Measurements from ENCODE around the gene GPR135. TPM values are rescaled to one million over a fixed set of nuclear protein-coding genes. Genes with fewer than 3 reads are reported as not detected.
A peak's percentile ranks its signal among the peaks of the same experiment; 100 is the strongest.

GPR135 gene
- total RNA-seq, 1 experiment from 2014 or later = 3.9 TPM

DNA sequence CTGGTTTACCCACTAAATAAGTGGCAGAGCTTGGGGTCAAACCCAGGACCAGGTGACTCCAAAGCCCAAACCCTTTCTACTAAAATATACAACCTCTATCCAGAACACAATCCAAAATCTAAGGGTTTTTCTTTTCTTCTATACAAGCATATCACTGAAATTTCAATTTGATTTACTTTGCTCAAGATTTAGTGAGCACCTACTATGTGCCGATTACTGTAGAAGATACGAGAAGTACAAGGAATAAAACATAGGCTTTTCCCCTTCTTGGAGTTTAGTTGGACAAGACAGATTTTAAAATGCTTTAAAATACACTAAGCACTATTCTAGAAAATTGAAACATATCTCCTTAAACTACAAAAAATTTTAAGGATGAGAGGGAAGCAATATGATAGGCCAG, 16.2 kb upstream of the GPR135 start:
- peaks cover 53% of the 10 kb centered on the region for H3K79me2 ChIP-seq (ENCODE audit: insufficient read depth, low read length)
- DNase-seq (ENCODE audit: low read depth, low spot score) (no peak), ATAC-seq (no peak)
- ChIA-PET CTCF (no interaction called here), RAD21 (ENCODE audit: low non-redundant PET in 1 of 2, low total read pairs in 2 of 2, uncharacterized antibody in 2 of 2, unreplicated experiment in 2 of 2) (no interaction called here), POLR2A (no interaction called here)
- no peak overlapping the region for H2AFZ ChIP-seq (ENCODE audit: low read depth, low read length, poor library complexity, severe bottlenecking)
- peaks cover 13 to 33% of the 10 kb centered on the region in 2 experiments for H3K4me1 ChIP-seq (ENCODE audit: control insufficient read depth in 1 of 2, insufficient read depth in 2 of 2, low read length in 2 of 2)
- H3K9me2 ChIP-seq (ENCODE audit: insufficient read depth) = no peaks in the 10 kb centered on the region
- H3K4me3 ChIP-seq (replicated peaks in 1 of 2; ENCODE audit: low read depth in 1 of 2, low read length in 2 of 2) = no peak overlapping the region
- H3K27ac ChIP-seq (ENCODE audit: low read depth, low read length) = peak overlapping the region; percentile 87; the same call in 1 of the 2 replicates
- H4K20me1 ChIP-seq (ENCODE audit: insufficient read depth) = no peaks in the 10 kb centered on the region
- peaks cover 2 to 5% of the 10 kb centered on the region in 2 experiments; a peak in 2 of 4 replicates for H3K36me3 ChIP-seq (ENCODE audit: control insufficient read depth in 1 of 2, insufficient read depth in 2 of 2, low read length in 2 of 2)
- BruUV-seq (replicated peaks) = no TSS peak
- intact Hi-C loops (cut with micrococcal nuclease) = no loop called here
- TF ChIP-seq YY1 (IDR thresholded peaks at IDR 0.05; ENCODE audit: extremely low read depth, insufficient replicate concordance, low read depth, low read length) = no peak
- no peaks in the 10 kb centered on the region for H3K27me3 ChIP-seq (ENCODE audit: insufficient read depth, low read length)
- H3K9ac ChIP-seq (ENCODE audit: low read length) = no peak overlapping the region
- H3K9me3 ChIP-seq (ENCODE audit: control insufficient read depth in 1 of 2, insufficient read depth in 1 of 2, low read depth in 1 of 2, low read length in 2 of 2) = no peaks in the 10 kb centered on the region
- peak overlapping the region; percentile 96; the same call in 1 of the 2 replicates for H3K4me2 ChIP-seq (ENCODE audit: low read length)

DNA sequence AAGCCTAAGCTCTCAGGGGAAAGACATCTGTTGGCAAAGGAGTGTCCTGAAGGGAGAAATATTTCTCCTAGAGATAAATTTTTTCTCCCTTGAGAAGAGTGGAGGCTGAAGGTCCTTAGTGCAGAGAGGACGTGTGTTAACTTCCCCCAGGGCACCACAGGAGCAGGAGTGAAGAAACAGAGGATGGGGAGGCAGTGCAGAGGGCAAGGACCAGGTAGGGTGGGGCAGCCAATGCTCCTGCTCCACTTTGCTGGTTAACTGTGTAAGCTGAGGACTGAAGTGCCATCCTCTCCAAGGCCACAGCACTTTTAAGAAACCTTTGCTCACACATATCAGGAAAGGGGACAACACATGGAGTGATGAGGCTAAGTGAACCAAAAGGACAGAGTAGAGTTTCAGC, 15.0 kb upstream of the GPR135 start:
- no peak for DNase-seq (ENCODE audit: low read depth, low spot score)
- RAD21 ChIA-PET (ENCODE audit: low non-redundant PET in 1 of 2, low total read pairs in 2 of 2, uncharacterized antibody in 2 of 2, unreplicated experiment in 2 of 2) = interaction anchor here in 1 of 2 experiments (1.2 kb wide), 1 partner anchor 97 kb away, joined by 3 read pairs; no protein-coding TSS in a partner anchor
- Histone ChIP-seq H4K20me1 (ENCODE audit: insufficient read depth) (no peaks in the 10 kb centered on the region), H3K9ac (ENCODE audit: low read length) (no peak overlapping the region), H3K9me3 (ENCODE audit: control insufficient read depth in 1 of 2, insufficient read depth in 1 of 2, low read depth in 1 of 2, low read length in 2 of 2) (no peaks in the 10 kb centered on the region), H3K27me3 (ENCODE audit: insufficient read depth, low read length) (no peaks in the 10 kb centered on the region), H3K36me3 (ENCODE audit: control insufficient read depth in 1 of 2, insufficient read depth in 2 of 2, low read length in 2 of 2) (peaks cover 6 to 10% of the 10 kb centered on the region in 2 experiments; a peak in 3 of 4 replicates), H3K4me1 (ENCODE audit: control insufficient read depth in 1 of 2, insufficient read depth in 2 of 2, low read length in 2 of 2) (peaks cover 10 to 29% of the 10 kb centered on the region in 2 experiments), H3K4me3 (replicated peaks in 1 of 2; ENCODE audit: low read depth in 1 of 2, low read length in 2 of 2) (no peak overlapping the region), H3K4me2 (ENCODE audit: low read length) (no peak overlapping the region), H2AFZ (ENCODE audit: low read depth, low read length, poor library complexity, severe bottlenecking) (no peak overlapping the region), H3K9me2 (ENCODE audit: insufficient read depth) (no peaks in the 10 kb centered on the region), H3K79me2 (ENCODE audit: insufficient read depth, low read length) (peaks cover 41% of the 10 kb centered on the region), H3K27ac (ENCODE audit: low read depth, low read length) (no peak overlapping the region)
- CTCF ChIA-PET = no interaction called here
- intact Hi-C loops (cut with micrococcal nuclease) = no loop called here
- no TSS peak for BruUV-seq (replicated peaks)
- POLR2A ChIA-PET = no interaction called here
- ATAC-seq = no peak
- TF ChIP-seq, protein P1, sequence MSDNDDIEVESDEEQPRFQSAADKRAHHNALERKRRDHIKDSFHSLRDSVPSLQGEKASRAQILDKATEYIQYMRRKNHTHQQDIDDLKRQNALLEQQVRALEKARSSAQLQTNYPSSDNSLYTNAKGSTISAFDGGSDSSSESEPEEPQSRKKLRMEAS (IDR thresholded peaks at IDR 0.05) = no peak
- TF ChIP-seq CBX3 (IDR thresholded peaks at IDR 0.05; ENCODE audit: low read depth) (no peak), RAD21 (IDR thresholded peaks at IDR 0.05; ENCODE audit: low read depth) (no peak), FOSL1 (IDR thresholded peaks at IDR 0.05; ENCODE audit: low read depth) (no peak), ZFX (IDR thresholded peaks at IDR 0.05) (no peak), YY1 (IDR thresholded peaks at IDR 0.05; ENCODE audit: extremely low read depth, insufficient replicate concordance, low read depth, low read length) (no peak)
- TF ChIP-seq, protein P2, sequence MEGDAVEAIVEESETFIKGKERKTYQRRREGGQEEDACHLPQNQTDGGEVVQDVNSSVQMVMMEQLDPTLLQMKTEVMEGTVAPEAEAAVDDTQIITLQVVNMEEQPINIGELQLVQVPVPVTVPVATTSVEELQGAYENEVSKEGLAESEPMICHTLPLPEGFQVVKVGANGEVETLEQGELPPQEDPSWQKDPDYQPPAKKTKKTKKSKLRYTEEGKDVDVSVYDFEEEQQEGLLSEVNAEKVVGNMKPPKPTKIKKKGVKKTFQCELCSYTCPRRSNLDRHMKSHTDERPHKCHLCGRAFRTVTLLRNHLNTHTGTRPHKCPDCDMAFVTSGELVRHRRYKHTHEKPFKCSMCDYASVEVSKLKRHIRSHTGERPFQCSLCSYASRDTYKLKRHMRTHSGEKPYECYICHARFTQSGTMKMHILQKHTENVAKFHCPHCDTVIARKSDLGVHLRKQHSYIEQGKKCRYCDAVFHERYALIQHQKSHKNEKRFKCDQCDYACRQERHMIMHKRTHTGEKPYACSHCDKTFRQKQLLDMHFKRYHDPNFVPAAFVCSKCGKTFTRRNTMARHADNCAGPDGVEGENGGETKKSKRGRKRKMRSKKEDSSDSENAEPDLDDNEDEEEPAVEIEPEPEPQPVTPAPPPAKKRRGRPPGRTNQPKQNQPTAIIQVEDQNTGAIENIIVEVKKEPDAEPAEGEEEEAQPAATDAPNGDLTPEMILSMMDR (IDR thresholded peaks at IDR 0.05 in 2 of 3, conservative IDR thresholded peaks at IDR 0.05 in 1 of 3; ENCODE audit: borderline replicate concordance in 1 of 3, insufficient read depth in 1 of 3, low read depth in 2 of 3, low read length in 2 of 3) = no peak
